Type B pancreatic cell (in vitro differentiated cells): ENCODE data around the gene ANKRD16. TPM values are rescaled to one million over a fixed set of nuclear protein-coding genes. Genes with fewer than 3 reads are reported as not detected.
A peak's percentile ranks its signal among the peaks of the same experiment; 100 is the strongest.

Source experiments
- DNase-seq: peaks from one replicate; pipeline ENCODE4 v3.0.0; 2021; ENCODE audit warnings: mixed read lengths; ENCODE audit not compliant: unreplicated experiment; ENCODE audit errors: extremely low spot score
- H3K27ac Mint-ChIP-seq: 2 replicates; pipeline ENCODE4 v1.8.0; 2021; ENCODE audit warnings: mild to moderate bottlenecking, mixed read lengths
- H3K27me3 Mint-ChIP-seq: 2 replicates; pipeline ENCODE4 v1.8.0; 2021; ENCODE audit warnings: mixed read lengths
- H3K36me3 Mint-ChIP-seq: 2 replicates; pipeline ENCODE4 v1.8.0; 2021; ENCODE audit warnings: mixed read lengths
- H3K4me1 Mint-ChIP-seq: one replicate; pipeline ENCODE4 v1.8.0; 2021; ENCODE audit warnings: mixed read lengths; ENCODE audit not compliant: unreplicated experiment
- H3K4me3 Mint-ChIP-seq: 2 replicates; pipeline ENCODE4 v1.8.0; 2021; ENCODE audit warnings: mild to moderate bottlenecking, mixed read lengths
- H3K9me3 Mint-ChIP-seq: 2 replicates; pipeline ENCODE4 v1.8.0; 2021; ENCODE audit warnings: mixed read lengths
- CTCF ChIP-seq: fragments of 200-600 bp; sonication (generic); conservative IDR thresholded peaks from 2 replicates; pipeline ENCODE4 v1.5.0; 2021; ENCODE audit warnings: antibody characterized with exemption, mild to moderate bottlenecking
- total RNA-seq: library from RNA; stranded (reverse); gene quantifications from 2 replicates; pipeline ENCODE4 v1.2.1, GENCODE V29; 2021; ENCODE audit warnings: low replicate concordance

ANKRD16 gene
- total RNA-seq, 1 donor from 2014 or later = 15.3 TPM

- DNase-seq = no peak
- H3K27me3 Mint-ChIP-seq = no peaks in the 10 kb centered on the region
- peaks cover 11% of the 10 kb centered on the region for H3K36me3 Mint-ChIP-seq
- no peaks in the 10 kb centered on the region for H3K9me3 Mint-ChIP-seq
- H3K4me3 Mint-ChIP-seq = peak overlapping the region; percentile 96
- peak overlapping the region; percentile 90 for H3K27ac Mint-ChIP-seq
- TF ChIP-seq CTCF = no peak
- peaks cover 36% of the 10 kb centered on the region for H3K4me1 Mint-ChIP-seq
Measured at GRCh38 chr10:5813091-5813340, 76.7 kb downstream of the ANKRD16 start.

GRCh38 chr10:5812283-5813090 is 77.2 kb downstream of the ANKRD16 start:
- H3K9me3 Mint-ChIP-seq = no peaks in the 10 kb centered on the region
- H3K36me3 Mint-ChIP-seq = peaks cover 11% of the 10 kb centered on the region
- peak overlapping the region; percentile 92 for H3K4me3 Mint-ChIP-seq
- peaks cover 39% of the 10 kb centered on the region for H3K4me1 Mint-ChIP-seq
- peak overlapping the region; percentile 90 for H3K27ac Mint-ChIP-seq
- no peaks in the 10 kb centered on the region for H3K27me3 Mint-ChIP-seq
- peak; percentile 72 for DNase-seq
- no peak for TF ChIP-seq CTCF

Other genes starting within 250 kb of the ANKRD16 start
- 13.9 and 28.2 TPM in 2 replicates for gene ASB13, start 223.3 kb downstream of the ANKRD16 start, total RNA-seq
- 64.1 and 70.1 TPM in 2 replicates for gene TASOR2, start 205.1 kb downstream of the ANKRD16 start, total RNA-seq
- gene GDI2, start 76.5 kb downstream of the ANKRD16 start, total RNA-seq = 245 TPM in 2 replicates
- 73.0 TPM in 2 replicates for gene FBH1, start 350 bp upstream of the ANKRD16 start, total RNA-seq
- 1.4 and 3.7 TPM in 2 replicates for gene IL15RA, start 87.7 kb upstream of the ANKRD16 start, total RNA-seq
- gene IL2RA, start 172.5 kb upstream of the ANKRD16 start, total RNA-seq = not detected in 2 replicates
- gene RBM17, start 199.1 kb upstream of the ANKRD16 start, total RNA-seq = 92.1 and 105 TPM in 2 replicates